HTR-8/SVneo (cell line): ENCODE measurements around the gene MLF1.
"Not testable (repeated sequence)": the region's sequence is repeated elsewhere in the genome, so short reads cannot be mapped to it uniquely, and the experiment has no call there.

Experiments
- DNase-seq: peaks from one replicate; pipeline ENCODE4 v3.0.0; 2011; ENCODE audit warnings: low spot score, mixed read lengths; ENCODE audit not compliant: insufficient read length
- FAIRE-seq: peaks from 2 replicates; lab custom pipeline; 2011; peaks lifted over from hg19 to GRCh38; lab: Jason Lieb, UNC

Gene MLF1

GRCh38 chr3:158570999-158571702 is at the start of gene MLF1:
MLF1 (plus strand) TSS chr3:158571194; CDS start chr3:158571301, 107 bp downstream.
- DNase-seq (peak; percentile 97), FAIRE-seq (peak; percentile 99)

- DNase-seq (no peak), FAIRE-seq (no peak)
Measured at GRCh38 chr3:158522221-158523136, 48.5 kb upstream of the MLF1 start.

GRCh38 chr3:158528076-158528674 is 42.8 kb upstream of the MLF1 start:
- no peak for DNase-seq
- FAIRE-seq: no peak

GRCh38 chr3:158531334-158531733 is 39.7 kb upstream of the MLF1 start:
- DNase-seq (no peak), FAIRE-seq (no peak)

GRCh38 chr3:158532099-158532734 is 38.8 kb upstream of the MLF1 start:
- FAIRE-seq: no peak

GRCh38 chr3:158535918-158536317 is 35.1 kb upstream of the MLF1 start:
- FAIRE-seq (no peak), DNase-seq (no peak)

More at GRCh38 chr3:158532099-158532734, 38.8 kb upstream of the MLF1 start:
- DNase-seq: peak; percentile 7

- peak; percentile 17 for DNase-seq
- FAIRE-seq: no peak
Measured at GRCh38 chr3:158539414-158540014, 31.5 kb upstream of the MLF1 start.

GRCh38 chr3:158540066-158540465 is 30.9 kb upstream of the MLF1 start:
- no peak for FAIRE-seq
- DNase-seq: no peak

GRCh38 chr3:158548691-158549090 is 22.3 kb upstream of the MLF1 start:
- FAIRE-seq (no peak), DNase-seq (no peak)

GRCh38 chr3:158549938-158550337 is 21.1 kb upstream of the MLF1 start:
- FAIRE-seq, DNase-seq: not testable (repeated sequence)

GRCh38 chr3:158552124-158552523 is 18.9 kb upstream of the MLF1 start:
- FAIRE-seq: no peak

GRCh38 chr3:158559504-158559903 is 11.5 kb upstream of the MLF1 start:
- FAIRE-seq (no peak), DNase-seq (no peak)

More at GRCh38 chr3:158552124-158552523, 18.9 kb upstream of the MLF1 start:
- DNase-seq: no peak

GRCh38 chr3:158560979-158561378 is 10.0 kb upstream of the MLF1 start:
- FAIRE-seq (no peak), DNase-seq (no peak)

GRCh38 chr3:158562674-158563073 is 8.3 kb upstream of the MLF1 start:
- DNase-seq (no peak), FAIRE-seq (no peak)

- FAIRE-seq (no peak), DNase-seq (no peak)
Measured at GRCh38 chr3:158563076-158563475, 7.9 kb upstream of the MLF1 start.

- no peak for DNase-seq
- FAIRE-seq: no peak
Measured at GRCh38 chr3:158565076-158565475, 5.9 kb upstream of the MLF1 start.

GRCh38 chr3:158568784-158569183 is 2.2 kb upstream of the MLF1 start:
- no peak for DNase-seq
- no peak for FAIRE-seq

- DNase-seq: no peak
- FAIRE-seq: no peak
Measured at GRCh38 chr3:158569794-158570193, 1.2 kb upstream of the MLF1 start.

GRCh38 chr3:158571969-158572765 is 1.2 kb downstream of the MLF1 start:
- DNase-seq (no peak), FAIRE-seq (peak; percentile 44)
